GM12873 (cell line): ENCODE measurements around the gene TRIM4.

Experiments used
- CTCF ChIP-seq: IDR thresholded peaks from 2 replicates; pipeline ENCODE4 v1.5.1; 2012; ENCODE audit warnings: low read depth, mild to moderate bottlenecking, moderate library complexity, low read length, control low read depth; ENCODE audit not compliant: insufficient read depth; ENCODE audit errors: missing control alignments

The TRIM4 gene

GRCh38 chr7:99899830-99900519 is 19.4 kb downstream of the TRIM4 start:
- TF ChIP-seq CTCF: no peak

- no peak for TF ChIP-seq CTCF
These were observed 20.5 kb downstream of the TRIM4 start for GRCh38 chr7:99898836-99899235.

GRCh38 chr7:99898023-99898357 is 21.3 kb downstream of the TRIM4 start:
- TF ChIP-seq CTCF: no peak

- TF ChIP-seq CTCF: no peak
These were observed 21.9 kb downstream of the TRIM4 start for GRCh38 chr7:99897322-99898022.

- TF ChIP-seq CTCF: no peak
These were observed 24.6 kb downstream of the TRIM4 start for GRCh38 chr7:99894738-99895137.

GRCh38 chr7:99893280-99893679 is 26.1 kb downstream of the TRIM4 start:
- no peak for TF ChIP-seq CTCF

GRCh38 chr7:99881370-99881769 is 38.0 kb downstream of the TRIM4 start:
- no peak for TF ChIP-seq CTCF
